ENCODE results near the gene VPS37D.

DNA sequence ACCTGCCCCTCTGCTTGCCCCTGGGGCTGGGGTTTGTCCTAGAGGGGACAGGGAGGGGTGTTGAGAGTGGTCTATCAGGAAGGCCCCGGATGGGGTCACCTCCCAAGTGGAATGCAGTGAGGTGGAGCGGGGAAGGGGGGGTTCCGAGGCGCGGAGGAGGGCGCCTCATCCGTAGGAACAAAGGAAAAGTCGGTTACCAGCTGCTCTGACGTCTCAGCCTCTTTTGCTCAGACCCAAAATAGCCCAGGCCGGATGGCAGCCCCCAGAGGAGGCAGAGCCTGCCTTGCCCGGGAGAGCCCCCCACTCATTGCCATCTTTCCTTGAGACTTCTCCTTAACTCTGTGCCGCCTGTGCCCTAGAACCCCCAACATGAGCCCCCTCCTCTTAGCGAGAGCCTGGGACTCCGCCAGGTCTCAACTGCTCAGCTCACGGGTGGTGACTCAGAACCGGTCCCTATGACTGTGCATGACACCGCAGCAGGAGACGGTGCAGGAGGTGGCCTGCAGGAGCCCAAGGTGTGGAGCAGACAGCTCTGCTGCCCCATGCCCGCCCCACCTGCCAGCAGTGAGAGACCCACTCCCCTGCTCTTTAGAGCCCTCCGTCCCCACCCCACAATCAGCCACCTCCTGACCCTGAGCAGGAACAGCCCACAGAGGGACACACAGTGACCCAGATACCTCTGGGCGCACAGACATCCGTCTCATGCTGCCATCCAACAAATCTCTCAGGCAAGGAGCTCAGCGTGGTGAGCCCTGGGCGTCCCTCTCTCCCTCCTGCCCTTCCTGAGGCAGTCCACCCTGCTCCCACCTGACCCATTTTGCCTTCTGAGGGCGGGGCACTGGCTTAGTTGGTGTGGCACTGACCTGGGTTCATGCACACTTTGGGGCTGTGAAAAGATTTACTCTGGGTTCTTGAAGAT is 38.8 kb downstream of the VPS37D start:
- TF ChIP-seq, protein P1, sequence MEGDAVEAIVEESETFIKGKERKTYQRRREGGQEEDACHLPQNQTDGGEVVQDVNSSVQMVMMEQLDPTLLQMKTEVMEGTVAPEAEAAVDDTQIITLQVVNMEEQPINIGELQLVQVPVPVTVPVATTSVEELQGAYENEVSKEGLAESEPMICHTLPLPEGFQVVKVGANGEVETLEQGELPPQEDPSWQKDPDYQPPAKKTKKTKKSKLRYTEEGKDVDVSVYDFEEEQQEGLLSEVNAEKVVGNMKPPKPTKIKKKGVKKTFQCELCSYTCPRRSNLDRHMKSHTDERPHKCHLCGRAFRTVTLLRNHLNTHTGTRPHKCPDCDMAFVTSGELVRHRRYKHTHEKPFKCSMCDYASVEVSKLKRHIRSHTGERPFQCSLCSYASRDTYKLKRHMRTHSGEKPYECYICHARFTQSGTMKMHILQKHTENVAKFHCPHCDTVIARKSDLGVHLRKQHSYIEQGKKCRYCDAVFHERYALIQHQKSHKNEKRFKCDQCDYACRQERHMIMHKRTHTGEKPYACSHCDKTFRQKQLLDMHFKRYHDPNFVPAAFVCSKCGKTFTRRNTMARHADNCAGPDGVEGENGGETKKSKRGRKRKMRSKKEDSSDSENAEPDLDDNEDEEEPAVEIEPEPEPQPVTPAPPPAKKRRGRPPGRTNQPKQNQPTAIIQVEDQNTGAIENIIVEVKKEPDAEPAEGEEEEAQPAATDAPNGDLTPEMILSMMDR (IDR thresholded peaks at IDR 0.05): no peak
- no peak for TF ChIP-seq POLR2A (IDR thresholded peaks at IDR 0.05)
